Measurements from ENCODE around the gene ADGRA1.
"Not testable (repeated sequence)": the region's sequence is repeated elsewhere in the genome, so short reads cannot be mapped to it uniquely, and the experiment has no call there.

- TF ChIP-seq CTCF, POLR2A (IDR thresholded peaks at IDR 0.05): not testable (repeated sequence)
Observed at GRCh38 chr10:133053527-133054133, 34.1 kb upstream of the ADGRA1 start.
